ENCODE data around the gene ZNF578. TPM values are rescaled to one million over a fixed set of nuclear protein-coding genes. Genes with fewer than 3 reads are reported as not detected.
"Not testable (repeated sequence)": the region's sequence is repeated elsewhere in the genome, so short reads cannot be mapped to it uniquely, and the experiment has no call there.

The ZNF578 gene
- total RNA-seq, 1 donor from 2014 or later: 1.5 TPM

DNA sequence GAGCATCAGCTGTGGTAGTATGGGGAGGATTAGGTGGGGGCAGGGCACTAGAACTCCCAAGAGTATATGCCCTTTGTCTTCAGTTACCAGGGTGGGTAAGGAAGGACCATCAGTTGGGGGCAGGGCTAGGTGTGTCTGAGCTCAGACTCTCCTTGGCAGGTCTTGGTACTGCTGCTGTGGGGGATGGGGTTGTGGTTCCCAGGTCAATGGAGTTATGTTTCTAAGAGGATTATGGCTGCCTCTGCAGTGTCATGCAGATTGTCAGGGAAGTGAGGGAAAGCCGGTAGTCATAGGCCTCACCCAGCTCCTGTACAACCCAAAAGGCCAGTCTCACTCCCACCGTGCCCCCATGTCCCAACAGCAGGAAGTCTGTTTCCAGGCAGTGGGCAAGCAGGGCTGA, 8.8 kb upstream of the ZNF578 start:
- intact Hi-C loops (cut with DNase I): no loop called here
- TF ChIP-seq, protein P1, sequence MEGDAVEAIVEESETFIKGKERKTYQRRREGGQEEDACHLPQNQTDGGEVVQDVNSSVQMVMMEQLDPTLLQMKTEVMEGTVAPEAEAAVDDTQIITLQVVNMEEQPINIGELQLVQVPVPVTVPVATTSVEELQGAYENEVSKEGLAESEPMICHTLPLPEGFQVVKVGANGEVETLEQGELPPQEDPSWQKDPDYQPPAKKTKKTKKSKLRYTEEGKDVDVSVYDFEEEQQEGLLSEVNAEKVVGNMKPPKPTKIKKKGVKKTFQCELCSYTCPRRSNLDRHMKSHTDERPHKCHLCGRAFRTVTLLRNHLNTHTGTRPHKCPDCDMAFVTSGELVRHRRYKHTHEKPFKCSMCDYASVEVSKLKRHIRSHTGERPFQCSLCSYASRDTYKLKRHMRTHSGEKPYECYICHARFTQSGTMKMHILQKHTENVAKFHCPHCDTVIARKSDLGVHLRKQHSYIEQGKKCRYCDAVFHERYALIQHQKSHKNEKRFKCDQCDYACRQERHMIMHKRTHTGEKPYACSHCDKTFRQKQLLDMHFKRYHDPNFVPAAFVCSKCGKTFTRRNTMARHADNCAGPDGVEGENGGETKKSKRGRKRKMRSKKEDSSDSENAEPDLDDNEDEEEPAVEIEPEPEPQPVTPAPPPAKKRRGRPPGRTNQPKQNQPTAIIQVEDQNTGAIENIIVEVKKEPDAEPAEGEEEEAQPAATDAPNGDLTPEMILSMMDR (IDR thresholded peaks at IDR 0.05): no peak
- DNase-seq: no peak

GRCh38 chr19:52451241-52451640, 2.1 kb upstream of the ZNF578 start:
- no peak for DNase-seq

More for the DNA sequence above, 8.8 kb upstream of the ZNF578 start:
- no peak overlapping the region for H3K27ac ChIP-seq
- H3K4me3 ChIP-seq: no peak overlapping the region
- peaks cover 63% of the 10 kb centered on the region for H3K9me3 ChIP-seq
- ATAC-seq: no peak
- H3K27me3 ChIP-seq (ENCODE audit: low read depth): no peaks in the 10 kb centered on the region
- no peaks in the 10 kb centered on the region for H3K4me1 ChIP-seq
- H3K36me3 ChIP-seq: no peaks in the 10 kb centered on the region

GRCh38 chr19:52464798-52465470, 11.6 kb downstream of the ZNF578 start:
- Histone ChIP-seq H3K9me3 (peaks cover 98% of the 10 kb centered on the region), H3K36me3 (no peaks in the 10 kb centered on the region), H3K4me1 (no peaks in the 10 kb centered on the region), H3K4me3 (no peak overlapping the region), H3K27ac (no peak overlapping the region), H3K27me3 (ENCODE audit: low read depth) (no peaks in the 10 kb centered on the region)
- TF ChIP-seq, protein P1 (IDR thresholded peaks at IDR 0.05): no peak
- ATAC-seq (no peak), DNase-seq (no peak)
- intact Hi-C loops (cut with DNase I): no loop called here

More at GRCh38 chr19:52451241-52451640, 2.1 kb upstream of the ZNF578 start:
- intact Hi-C loops (cut with DNase I): no loop called here
- no peaks in the 10 kb centered on the region for H3K27me3 ChIP-seq (ENCODE audit: low read depth)
- ATAC-seq: no peak
- H3K4me3 ChIP-seq: no peak overlapping the region
- peaks cover 83% of the 10 kb centered on the region for H3K9me3 ChIP-seq
- TF ChIP-seq, protein P1 (IDR thresholded peaks at IDR 0.05): no peak
- H3K4me1 ChIP-seq: peaks cover 7% of the 10 kb centered on the region
- H3K36me3 ChIP-seq: no peaks in the 10 kb centered on the region
- no peak overlapping the region for H3K27ac ChIP-seq

DNA sequence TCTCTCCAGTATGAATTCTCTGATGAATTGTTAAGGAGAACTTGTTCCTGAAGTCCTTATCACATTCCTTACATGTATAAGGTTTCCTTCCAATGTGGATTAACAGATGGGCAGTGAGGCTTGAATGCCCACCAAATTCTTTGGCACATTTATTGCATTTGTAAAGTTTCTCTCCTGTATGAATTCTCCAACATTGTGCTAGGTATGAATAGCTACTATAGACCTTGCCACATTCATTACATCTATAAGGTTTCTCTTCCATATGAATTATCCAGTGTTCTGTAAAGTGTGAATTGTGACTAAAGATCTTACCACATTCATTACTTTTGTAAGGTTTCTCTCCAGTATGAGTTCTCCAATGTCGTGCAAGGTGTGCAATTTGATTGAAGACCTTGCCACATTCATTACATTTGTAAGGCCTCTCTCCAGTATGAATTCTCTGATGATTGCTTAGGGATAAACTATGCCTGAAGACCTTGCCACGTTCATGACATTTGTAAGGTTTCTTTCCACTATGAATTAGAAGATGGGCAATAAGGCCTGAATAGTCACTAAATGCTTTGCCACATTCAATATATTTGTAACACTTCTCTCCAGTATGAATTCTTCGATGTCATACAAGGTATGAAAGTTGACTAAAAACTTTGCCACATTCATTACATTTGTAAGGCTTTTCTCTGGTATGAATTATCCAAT, 20.4 kb downstream of the ZNF578 start:
- H3K36me3 ChIP-seq: no peaks in the 10 kb centered on the region
- TF ChIP-seq, protein P1 (IDR thresholded peaks at IDR 0.05): no peak
- no peaks in the 10 kb centered on the region for H3K27me3 ChIP-seq (ENCODE audit: low read depth)
- H3K4me1 ChIP-seq: no peaks in the 10 kb centered on the region
- H3K4me3 ChIP-seq: no peak overlapping the region
- DNase-seq (no peak), ATAC-seq (no peak)
- peaks cover 100% of the 10 kb centered on the region for H3K9me3 ChIP-seq
- intact Hi-C loops (cut with DNase I): no loop called here
- H3K27ac ChIP-seq: no peak overlapping the region

DNA sequence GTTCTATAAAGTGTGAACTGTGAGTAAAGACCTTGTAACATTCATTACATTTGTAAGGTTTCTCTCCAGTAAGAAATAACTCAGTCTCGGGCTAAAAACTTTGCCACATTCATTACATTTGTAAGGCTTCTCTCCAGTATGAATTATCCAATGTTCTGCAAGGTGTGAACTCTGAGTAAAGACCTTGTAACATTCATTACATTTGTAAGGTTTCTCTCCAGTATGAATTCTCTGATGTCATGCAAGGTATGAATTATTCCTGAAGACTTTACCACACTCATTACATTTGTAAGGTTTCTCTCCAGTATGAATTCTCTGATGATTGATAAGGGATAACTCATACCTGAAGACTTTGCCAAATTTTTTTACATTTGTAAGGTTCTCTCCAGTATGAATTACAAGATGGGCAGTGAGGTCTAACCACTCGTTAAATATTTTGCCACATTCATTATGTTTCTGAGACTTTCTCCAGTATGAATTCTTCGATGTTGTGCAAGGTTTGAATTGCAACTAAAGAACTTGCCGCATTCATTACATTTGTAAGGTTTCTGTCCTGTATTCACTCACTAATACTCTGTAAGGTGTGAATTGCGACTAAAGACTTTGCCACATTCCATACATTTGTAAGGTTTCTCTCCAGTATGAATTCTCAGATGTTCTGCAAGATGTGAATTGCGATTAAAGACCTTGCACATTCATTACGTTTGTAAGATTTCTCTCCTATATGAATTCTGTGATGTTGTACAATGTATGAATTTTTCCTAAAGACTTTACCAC, 21.2 kb downstream of the ZNF578 start:
- ATAC-seq: no peak
- Histone ChIP-seq H3K4me3 (no peak overlapping the region), H3K27ac (no peak overlapping the region), H3K27me3 (ENCODE audit: low read depth) (no peaks in the 10 kb centered on the region), H3K36me3 (no peaks in the 10 kb centered on the region), H3K4me1 (no peaks in the 10 kb centered on the region), H3K9me3 (peaks cover 100% of the 10 kb centered on the region)
- TF ChIP-seq, protein P1 (IDR thresholded peaks at IDR 0.05): no peak
- DNase-seq: no peak
- intact Hi-C loops (cut with DNase I): no loop called here

- peaks cover 71% of the 10 kb centered on the region for H3K9me3 ChIP-seq
- H3K4me3 ChIP-seq; intact Hi-C loops (cut with DNase I); DNase-seq; H3K36me3 ChIP-seq; H3K27me3 ChIP-seq (ENCODE audit: low read depth); H3K4me1 ChIP-seq; H3K27ac ChIP-seq; ATAC-seq: not testable (repeated sequence)
Measured at GRCh38 chr19:52484111-52484743, 30.9 kb downstream of the ZNF578 start.

DNA sequence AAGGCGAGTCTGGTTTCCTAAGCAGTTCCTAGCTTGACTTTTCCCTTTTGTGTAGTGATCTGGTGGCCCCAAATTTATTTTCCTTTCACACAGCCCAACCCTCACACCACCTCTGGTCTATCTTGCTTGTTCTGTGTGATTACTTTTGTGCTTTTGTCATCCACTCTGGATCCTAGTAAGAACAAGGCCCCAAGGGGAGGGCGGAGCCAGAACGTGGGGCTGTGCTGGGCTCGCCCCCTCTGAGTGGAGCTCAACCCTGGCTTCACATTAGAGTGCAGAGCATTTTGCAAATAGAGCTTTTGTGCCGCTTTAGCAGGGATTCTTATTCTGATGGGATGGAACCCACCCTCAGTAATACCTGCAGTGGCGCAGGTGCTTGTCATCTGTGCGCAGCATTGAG, 31.7 kb downstream of the ZNF578 start:
- peaks cover 71% of the 10 kb centered on the region for H3K9me3 ChIP-seq
- DNase-seq; H3K4me3 ChIP-seq; H3K27ac ChIP-seq; intact Hi-C loops (cut with DNase I); H3K27me3 ChIP-seq (ENCODE audit: low read depth); H3K4me1 ChIP-seq; ATAC-seq; H3K36me3 ChIP-seq: not testable (repeated sequence)

All from lower lobe of right lung (tissue), 2 donors.